IMR-90 (cell line): ENCODE measurements around the gene BCL7A.

Experiments used
- BHLHE40 ChIP-seq: fragments of 150-350 bp; IDR thresholded peaks from 2 replicates; pipeline ENCODE4 v1.6.1; 2016; ENCODE audit warnings: mild to moderate bottlenecking, low read depth, low read length
- CEBPB ChIP-seq: IDR thresholded peaks from 2 replicates; pipeline ENCODE4 v1.6.1; 2012; ENCODE audit warnings: low read depth, low read length, improper control_type of control experiment
- CTCF ChIP-seq: conservative IDR thresholded peaks from 2 replicates; pipeline ENCODE4 v1.5.1; 2012; ENCODE audit warnings: mild to moderate bottlenecking, low read depth, low read length, improper control_type of control experiment
- ELK1 ChIP-seq: fragments of 150-350 bp; IDR thresholded peaks from 2 replicates; pipeline ENCODE4 v1.6.1; 2016; ENCODE audit warnings: low read depth, mild to moderate bottlenecking, low read length, moderate library complexity, borderline replicate concordance
- MAZ ChIP-seq: IDR thresholded peaks from 2 replicates; pipeline ENCODE4 v1.6.1; 2012; ENCODE audit warnings: low read depth, mild to moderate bottlenecking, low read length, improper control_type of control experiment, moderate library complexity, borderline replicate concordance
- POLR2A ChIP-seq: IDR thresholded peaks from 2 replicates; pipeline ENCODE4 v1.6.1; 2012; ENCODE audit warnings: mild to moderate bottlenecking, low read depth, low read length
- RFX5 ChIP-seq: IDR thresholded peaks from 2 replicates; pipeline ENCODE4 v1.8.0; 2012; ENCODE audit warnings: low read depth, mild to moderate bottlenecking, low read length, moderate library complexity
- SMC3 ChIP-seq: fragments of 150-350 bp; IDR thresholded peaks from 2 replicates; pipeline ENCODE4 v1.6.1; 2016; ENCODE audit warnings: low read depth, mild to moderate bottlenecking, antibody characterized with exemption, low read length, moderate library complexity

- TF ChIP-seq CTCF: no peak
- TF ChIP-seq RFX5: no peak
- TF ChIP-seq MAZ: no peak
- TF ChIP-seq POLR2A: no peak
- no peak for TF ChIP-seq SMC3
- no peak for TF ChIP-seq CEBPB
- TF ChIP-seq ELK1: no peak
- TF ChIP-seq BHLHE40: no peak
Observed at GRCh38 chr12:121996050-121996944, 25.4 kb upstream of the BCL7A start.
